ENCODE results near the gene ARID1B.

DNA sequence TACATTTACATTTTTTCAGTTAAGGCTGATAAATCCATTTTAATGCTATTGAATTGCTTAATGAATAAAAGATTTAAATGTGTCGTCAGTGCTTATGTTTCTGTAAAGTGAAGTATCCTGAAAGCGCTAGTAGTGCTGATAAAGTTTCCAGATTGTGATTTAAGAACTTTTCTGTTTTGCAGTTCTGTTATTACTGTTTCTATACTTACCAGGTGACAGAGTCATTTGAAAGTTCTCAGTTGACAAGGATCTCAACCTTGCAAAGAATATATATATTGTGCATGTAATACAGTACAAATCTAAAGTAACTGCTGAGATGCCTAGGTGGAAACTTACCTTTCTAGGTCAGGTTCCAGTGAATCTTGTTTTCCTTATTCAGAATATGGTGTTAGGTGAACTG lies 201.8 kb downstream of the ARID1B start:
- TF ChIP-seq EZH2 (IDR thresholded peaks at IDR 0.05): no peak
- TF ChIP-seq, protein P1, sequence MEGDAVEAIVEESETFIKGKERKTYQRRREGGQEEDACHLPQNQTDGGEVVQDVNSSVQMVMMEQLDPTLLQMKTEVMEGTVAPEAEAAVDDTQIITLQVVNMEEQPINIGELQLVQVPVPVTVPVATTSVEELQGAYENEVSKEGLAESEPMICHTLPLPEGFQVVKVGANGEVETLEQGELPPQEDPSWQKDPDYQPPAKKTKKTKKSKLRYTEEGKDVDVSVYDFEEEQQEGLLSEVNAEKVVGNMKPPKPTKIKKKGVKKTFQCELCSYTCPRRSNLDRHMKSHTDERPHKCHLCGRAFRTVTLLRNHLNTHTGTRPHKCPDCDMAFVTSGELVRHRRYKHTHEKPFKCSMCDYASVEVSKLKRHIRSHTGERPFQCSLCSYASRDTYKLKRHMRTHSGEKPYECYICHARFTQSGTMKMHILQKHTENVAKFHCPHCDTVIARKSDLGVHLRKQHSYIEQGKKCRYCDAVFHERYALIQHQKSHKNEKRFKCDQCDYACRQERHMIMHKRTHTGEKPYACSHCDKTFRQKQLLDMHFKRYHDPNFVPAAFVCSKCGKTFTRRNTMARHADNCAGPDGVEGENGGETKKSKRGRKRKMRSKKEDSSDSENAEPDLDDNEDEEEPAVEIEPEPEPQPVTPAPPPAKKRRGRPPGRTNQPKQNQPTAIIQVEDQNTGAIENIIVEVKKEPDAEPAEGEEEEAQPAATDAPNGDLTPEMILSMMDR (IDR thresholded peaks at IDR 0.05): no peak

All from neural progenitor cell (in vitro differentiated cells).